SK-MEL-5 (cell line): ENCODE results near the gene RXFP3. TPM values are rescaled to one million over a fixed set of nuclear protein-coding genes. Genes with fewer than 3 reads are reported as not detected.
"Not testable (repeated sequence)": the region's sequence is repeated elsewhere in the genome, so short reads cannot be mapped to it uniquely, and the experiment has no call there.

Experiments used
- DNase-seq: peaks from one replicate; pipeline ENCODE4 v3.0.0-alpha.2; 2016; ENCODE audit warnings: low read depth, low spot score
- in situ Hi-C: cut with HindIII; loops from 2 replicates; pipeline ENCODE4 v1.10.0; 2016; ENCODE audit warnings: low sequenced_read_pairs, high pct_unique_total_duplicates, low pct_unique_long_range_greater_than_20kb
- polyA plus RNA-seq, 2 experiments: library from polyadenylated mRNA; depleted of rRNA; stranded (reverse); fragments of >200 nt; gene quantifications; 2 replicates each; pipeline ENCODE4 v1.2.3, GENCODE V29; 2015
- total RNA-seq: library from RNA; depleted of rRNA; stranded (reverse); fragments of >200 nt; shearing (Covaris generic); gene quantifications from 2 replicates; pipeline ENCODE4 v1.2.3, GENCODE V29; 2014; rRNA removed

The RXFP3 gene, protein sequence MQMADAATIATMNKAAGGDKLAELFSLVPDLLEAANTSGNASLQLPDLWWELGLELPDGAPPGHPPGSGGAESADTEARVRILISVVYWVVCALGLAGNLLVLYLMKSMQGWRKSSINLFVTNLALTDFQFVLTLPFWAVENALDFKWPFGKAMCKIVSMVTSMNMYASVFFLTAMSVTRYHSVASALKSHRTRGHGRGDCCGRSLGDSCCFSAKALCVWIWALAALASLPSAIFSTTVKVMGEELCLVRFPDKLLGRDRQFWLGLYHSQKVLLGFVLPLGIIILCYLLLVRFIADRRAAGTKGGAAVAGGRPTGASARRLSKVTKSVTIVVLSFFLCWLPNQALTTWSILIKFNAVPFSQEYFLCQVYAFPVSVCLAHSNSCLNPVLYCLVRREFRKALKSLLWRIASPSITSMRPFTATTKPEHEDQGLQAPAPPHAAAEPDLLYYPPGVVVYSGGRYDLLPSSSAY
- not detected in 2 replicates for total RNA-seq
- polyA plus RNA-seq (2015; cell fraction: cytosol; rRNA removed): not detected in 2 replicates
- not detected in 2 replicates for polyA plus RNA-seq (2015; cell fraction: nucleus; rRNA removed)

DNA sequence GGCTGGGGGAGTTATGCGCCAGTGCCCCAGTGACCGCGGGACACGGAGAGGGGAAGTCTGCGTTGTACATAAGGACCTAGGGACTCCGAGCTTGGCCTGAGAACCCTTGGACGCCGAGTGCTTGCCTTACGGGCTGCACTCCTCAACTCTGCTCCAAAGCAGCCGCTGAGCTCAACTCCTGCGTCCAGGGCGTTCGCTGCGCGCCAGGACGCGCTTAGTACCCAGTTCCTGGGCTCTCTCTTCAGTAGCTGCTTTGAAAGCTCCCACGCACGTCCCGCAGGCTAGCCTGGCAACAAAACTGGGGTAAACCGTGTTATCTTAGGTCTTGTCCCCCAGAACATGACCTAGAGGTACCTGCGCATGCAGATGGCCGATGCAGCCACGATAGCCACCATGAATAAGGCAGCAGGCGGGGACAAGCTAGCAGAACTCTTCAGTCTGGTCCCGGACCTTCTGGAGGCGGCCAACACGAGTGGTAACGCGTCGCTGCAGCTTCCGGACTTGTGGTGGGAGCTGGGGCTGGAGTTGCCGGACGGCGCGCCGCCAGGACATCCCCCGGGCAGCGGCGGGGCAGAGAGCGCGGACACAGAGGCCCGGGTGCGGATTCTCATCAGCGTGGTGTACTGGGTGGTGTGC is at the start of gene RXFP3:
Gene RXFP3, plus strand, starts transcription at position 6 of the 636 bp plus-strand sequence. Its CDS starts 355 bp downstream, at position 361.
- in situ Hi-C loops: no loop called here
- DNase-seq: no peak

DNA sequence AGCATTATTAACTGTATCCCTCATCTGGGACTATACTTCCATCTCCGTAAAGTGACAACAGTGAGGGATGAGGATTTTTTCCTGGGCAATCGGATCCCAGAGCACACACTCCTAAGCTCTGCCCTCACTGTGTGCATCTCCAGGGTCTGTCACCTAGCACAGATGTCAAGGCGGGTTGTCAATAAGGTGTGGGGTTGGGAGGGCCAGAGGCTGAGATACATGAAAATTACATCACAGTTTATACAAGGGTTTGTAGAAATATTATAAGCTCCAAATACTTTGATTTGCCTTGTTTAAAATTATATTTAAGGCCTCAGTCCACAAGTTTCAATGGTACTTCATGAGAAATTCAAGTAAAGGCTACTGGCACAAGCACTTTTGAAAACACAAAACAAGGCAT is 48.9 kb upstream of the RXFP3 start:
- in situ Hi-C loops: no loop called here
- DNase-seq: no peak

DNA sequence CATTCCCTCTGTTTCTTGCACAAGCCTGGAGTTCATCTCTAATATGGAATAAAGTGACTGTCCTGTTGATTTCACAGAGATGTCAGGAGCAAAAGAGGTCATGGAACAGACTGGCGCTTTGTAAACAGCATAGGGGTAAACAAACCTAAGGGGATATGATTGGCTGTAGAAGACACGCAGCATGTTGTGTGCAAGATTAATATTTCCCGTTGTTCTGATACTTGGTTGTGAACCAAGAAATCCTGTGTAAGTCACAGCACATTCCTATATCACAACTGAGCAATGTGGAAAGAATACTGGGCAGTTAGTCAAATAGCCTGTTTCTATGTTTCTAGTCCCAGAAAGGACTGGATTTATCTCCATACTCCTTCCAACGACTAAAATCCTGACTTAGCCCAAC is 47.6 kb upstream of the RXFP3 start:
- in situ Hi-C loops: no loop called here
- no peak for DNase-seq

- DNase-seq: no peak
These were observed 45.8 kb upstream of the RXFP3 start for GRCh38 chr5:33890131-33891032.

DNA sequence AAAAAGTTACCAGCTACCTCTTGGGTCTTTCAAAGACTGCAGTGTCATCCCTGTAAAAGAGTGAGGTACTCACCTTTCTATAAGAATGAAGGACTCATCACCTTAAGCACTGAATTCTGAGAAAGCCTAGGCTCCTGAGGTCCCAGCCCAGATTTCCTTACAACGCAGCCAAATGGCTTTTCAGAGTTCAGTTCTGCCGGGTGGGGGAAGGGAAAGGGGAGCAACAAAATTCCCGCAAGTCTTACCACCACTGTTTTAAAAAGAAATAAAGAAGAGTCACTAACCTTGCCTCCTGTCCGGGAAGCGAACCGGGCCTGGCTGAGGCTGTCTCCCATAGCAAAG is 44.8 kb upstream of the RXFP3 start:
- in situ Hi-C loops: no loop called here

More at GRCh38 chr5:33890131-33891032, 45.8 kb upstream of the RXFP3 start:
- in situ Hi-C loops: no loop called here

GRCh38 chr5:33891788-33892619 is 44.2 kb upstream of the RXFP3 start, which contains the start of gene ADAMTS12:
ADAMTS12 (minus strand) TSS chr5:33891990; CDS start chr5:33891856, 134 bp downstream.
- no peak for DNase-seq
- in situ Hi-C loops: no loop called here

More for the DNA sequence above, 44.8 kb upstream of the RXFP3 start:
- no peak for DNase-seq

DNA sequence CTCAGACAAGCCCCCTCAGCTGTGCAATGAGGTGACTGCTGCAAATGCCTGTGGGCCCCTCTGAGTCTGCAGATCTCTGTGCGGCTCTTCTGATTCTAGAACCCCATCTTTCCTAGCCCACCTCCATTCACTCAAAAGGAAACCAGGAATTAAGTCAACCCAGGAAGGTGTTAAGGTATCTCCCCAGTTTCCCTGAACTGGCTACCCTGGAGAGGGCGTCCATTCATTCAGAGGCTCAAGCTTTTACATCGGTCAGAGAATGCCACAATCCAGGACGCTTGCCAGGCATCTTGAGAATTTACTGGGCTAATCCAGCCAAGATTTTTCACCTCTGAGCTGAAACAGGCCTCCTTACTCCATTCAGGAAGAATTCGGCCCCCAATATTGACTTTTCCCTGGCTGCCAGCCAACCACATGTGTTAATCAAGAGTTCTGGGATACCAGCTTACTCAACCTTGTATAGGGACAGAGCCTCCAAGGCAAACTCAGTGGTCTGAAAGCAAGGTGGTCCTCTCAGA is 43.5 kb upstream of the RXFP3 start:
- in situ Hi-C loops: no loop called here
- no peak for DNase-seq

GRCh38 chr5:33894566-33894965 is 41.6 kb upstream of the RXFP3 start:
- DNase-seq: no peak
- in situ Hi-C loops: no loop called here

- no peak for DNase-seq
- in situ Hi-C loops: no loop called here
These were observed 35.0 kb upstream of the RXFP3 start for GRCh38 chr5:33901156-33901555.

GRCh38 chr5:33903118-33903517 is 33.1 kb upstream of the RXFP3 start:
- DNase-seq: no peak
- in situ Hi-C loops: no loop called here

- in situ Hi-C loops: no loop called here
- no peak for DNase-seq
These were observed 30.8 kb upstream of the RXFP3 start for GRCh38 chr5:33905381-33905780.

DNA sequence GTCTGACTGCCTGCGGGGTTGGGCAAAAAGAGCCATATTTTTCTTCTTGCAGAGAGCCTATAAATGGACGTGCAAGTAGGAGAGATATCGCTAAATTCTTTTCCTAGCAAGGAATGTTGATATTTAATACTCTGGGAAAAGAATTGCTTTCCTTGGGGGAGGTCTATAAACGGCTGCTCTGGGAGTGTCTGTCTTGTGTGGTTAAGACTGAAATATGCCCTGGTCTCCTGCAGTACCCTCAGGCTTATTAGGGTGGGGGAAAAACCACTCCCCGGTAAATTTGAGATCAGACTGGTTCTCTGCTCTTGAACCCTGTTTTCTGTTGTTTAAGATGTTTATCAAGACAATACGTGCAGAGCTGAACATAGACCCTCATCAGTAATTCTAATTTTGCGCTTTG is 29.9 kb upstream of the RXFP3 start:
- in situ Hi-C loops, DNase-seq: not testable (repeated sequence)

GRCh38 chr5:33914844-33915243 is 21.3 kb upstream of the RXFP3 start:
- in situ Hi-C loops, DNase-seq: not testable (repeated sequence)

DNA sequence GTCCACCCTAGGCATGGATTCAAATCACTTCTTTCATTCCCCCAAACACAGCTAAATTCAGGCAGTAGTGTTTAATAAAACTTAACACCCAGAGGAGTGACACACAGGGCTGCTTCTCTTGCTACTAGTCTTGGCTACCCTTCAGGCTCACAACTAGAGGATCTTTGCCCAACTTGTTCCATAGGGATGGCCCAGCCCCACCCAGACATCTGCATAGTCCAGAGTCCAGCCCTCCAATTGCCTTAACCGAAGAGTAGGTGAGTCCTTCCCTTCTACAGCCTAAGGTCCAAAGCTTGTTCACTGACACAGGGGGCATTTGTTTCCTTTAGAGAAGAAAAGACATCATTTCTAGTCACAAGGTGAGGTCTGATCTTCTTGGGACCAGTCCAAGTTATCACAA is 15.2 kb upstream of the RXFP3 start:
- peak; percentile 37 for DNase-seq
- in situ Hi-C loops: no loop called here

DNA sequence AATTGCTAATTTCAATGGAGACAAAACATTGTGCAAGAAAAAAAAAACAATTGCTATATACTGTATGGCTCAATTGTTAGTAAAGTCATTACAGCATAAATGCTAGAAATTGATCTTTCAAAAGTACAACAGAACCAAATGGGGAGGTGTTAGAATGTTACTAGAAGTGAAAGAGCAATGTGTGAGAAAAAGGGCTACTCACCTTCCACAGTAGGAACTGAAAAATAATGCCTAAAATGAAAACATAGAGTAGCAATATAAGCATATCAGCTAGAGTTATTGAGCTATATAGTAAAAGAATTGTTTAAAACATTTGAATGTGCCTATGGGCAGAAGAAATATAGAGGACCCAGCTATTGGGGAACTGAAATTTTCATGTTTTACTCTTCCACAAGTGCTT is 10.9 kb upstream of the RXFP3 start:
- no peak for DNase-seq
- in situ Hi-C loops: no loop called here

- in situ Hi-C loops: no loop called here
These were observed 8.5 kb upstream of the RXFP3 start for GRCh38 chr5:33927685-33928084.

GRCh38 chr5:33928283-33928682 is 7.9 kb upstream of the RXFP3 start:
- in situ Hi-C loops: no loop called here
- no peak for DNase-seq

More at GRCh38 chr5:33927685-33928084, 8.5 kb upstream of the RXFP3 start:
- no peak for DNase-seq
